Testis (tissue), 3 donors: ENCODE measurements around the gene MAZ. TPM values are rescaled to one million over a fixed set of nuclear protein-coding genes. Genes with fewer than 3 reads are reported as not detected.

Experiments
- DNase-seq: peaks from one replicate; pipeline ENCODE4 v3.0.0-alpha.2; 2019
- H3K27ac ChIP-seq, 2 donors: fragments of 200-600 bp; sonication (generic); one replicate each; pipeline ENCODE4 v1.5.1; 2019
- H3K27me3 ChIP-seq: fragments of 200-600 bp; sonication (generic); one replicate; pipeline ENCODE4 v1.5.1; 2019
- H3K36me3 ChIP-seq: fragments of 200-600 bp; sonication (generic); one replicate; pipeline ENCODE4 v1.5.1; 2017; ENCODE audit warnings: low read depth; ENCODE audit errors: missing control alignments
- H3K4me1 ChIP-seq: fragments of 200-600 bp; sonication (generic); one replicate; pipeline ENCODE4 v1.5.1; 2019
- H3K4me3 ChIP-seq, 2 donors: fragments of 200-600 bp; sonication (generic); one replicate each; pipeline ENCODE4 v1.5.1; 2017 to 2019
- H3K9me3 ChIP-seq: fragments of 200-600 bp; sonication (generic); one replicate; pipeline ENCODE4 v1.5.1; 2017
- POLR2A ChIP-seq: fragments of 450-650 bp; IDR thresholded peaks from one replicate; pipeline ENCODE4 v1.6.1; 2017; ENCODE audit warnings: antibody characterized with exemption, mild to moderate bottlenecking, moderate library complexity
- WGBS, 2 donors: methylation state at CpG; one replicate each; pipeline ENCODE4 v1.1.5; 2018; 5-methylcytosine and 5-hydroxymethylcytosine counted together
- intact Hi-C: fragments of 100-400 bp; cut with DNase I; formaldehyde crosslinking; loops from one replicate; pipeline ENCODE4 v1.15.1; 2023; ENCODE audit warnings: low total_unique reads
- polyA plus RNA-seq: library from polyadenylated mRNA; stranded (reverse); fragments of 350-450 nt; fragmentation: Illumina TruSeq; extraction: RNeasy Lipid Tissue Mini Kit (QIAGEN cat#74804); gene quantifications from one replicate; pipeline ENCODE4 v1.2.3, GENCODE V29; 2014; ENCODE audit warnings: low read depth, low replicate concordance; ENCODE audit not compliant: insufficient read depth
- total RNA-seq, 2 donors: library from RNA; depleted of rRNA; stranded (reverse); fragments of >200 nt; gene quantifications; one replicate each; pipeline ENCODE4 v1.2.3, GENCODE V29; 2016
- TF ChIP-seq, protein P1 (sequence below), 3 experiments: fragments of 450-650 bp in 2 of 3; fragments of 200-600 bp in 1 of 3; sonication (generic) in 1 of 3; IDR thresholded peaks; one replicate each; pipeline ENCODE4 v1.5.1; 2016 to 2019; ENCODE audit warnings: antibody characterized with exemption in 3 of 3, mild to moderate bottlenecking in 2 of 3, moderate library complexity in 1 of 3

The MAZ gene
- total and polyA plus RNA-seq, 3 donors from 2014 or later: 173 to 217 (median 186) TPM

DNA sequence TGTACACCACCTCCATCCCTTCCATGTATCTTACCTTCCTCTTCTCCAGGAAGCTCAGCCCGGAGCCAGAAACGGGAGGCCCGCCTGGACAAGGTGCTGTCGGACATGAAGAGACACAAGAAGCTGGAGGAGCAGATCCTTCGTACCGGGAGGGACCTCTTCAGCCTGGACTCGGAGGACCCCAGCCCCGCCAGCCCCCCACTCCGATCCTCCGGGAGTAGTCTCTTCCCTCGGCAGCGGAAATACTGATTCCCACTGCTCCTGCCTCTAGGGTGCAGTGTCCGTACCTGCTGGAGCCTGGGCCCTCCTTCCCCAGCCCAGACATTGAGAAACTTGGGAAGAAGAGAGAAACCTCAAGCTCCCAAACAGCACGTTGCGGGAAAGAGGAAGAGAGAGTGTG is 13.2 kb downstream of the MAZ start:
- 70 to 79% methylated on average over 9 to 15 of the region's 15 CpGs for WGBS, 2 donors
- Histone ChIP-seq H3K4me1 (peaks cover 56% of the 10 kb centered on the region), H3K4me3 (peak overlapping the region in 1 of 2 donors; percentile 70), H3K27me3 (no peaks in the 10 kb centered on the region), H3K36me3 (no peaks in the 10 kb centered on the region), H3K9me3 (no peaks in the 10 kb centered on the region), H3K27ac (peak overlapping the region in 1 of 2 donors; percentile 91)
- DNase-seq: peak; percentile 58
- TF ChIP-seq, protein P1, sequence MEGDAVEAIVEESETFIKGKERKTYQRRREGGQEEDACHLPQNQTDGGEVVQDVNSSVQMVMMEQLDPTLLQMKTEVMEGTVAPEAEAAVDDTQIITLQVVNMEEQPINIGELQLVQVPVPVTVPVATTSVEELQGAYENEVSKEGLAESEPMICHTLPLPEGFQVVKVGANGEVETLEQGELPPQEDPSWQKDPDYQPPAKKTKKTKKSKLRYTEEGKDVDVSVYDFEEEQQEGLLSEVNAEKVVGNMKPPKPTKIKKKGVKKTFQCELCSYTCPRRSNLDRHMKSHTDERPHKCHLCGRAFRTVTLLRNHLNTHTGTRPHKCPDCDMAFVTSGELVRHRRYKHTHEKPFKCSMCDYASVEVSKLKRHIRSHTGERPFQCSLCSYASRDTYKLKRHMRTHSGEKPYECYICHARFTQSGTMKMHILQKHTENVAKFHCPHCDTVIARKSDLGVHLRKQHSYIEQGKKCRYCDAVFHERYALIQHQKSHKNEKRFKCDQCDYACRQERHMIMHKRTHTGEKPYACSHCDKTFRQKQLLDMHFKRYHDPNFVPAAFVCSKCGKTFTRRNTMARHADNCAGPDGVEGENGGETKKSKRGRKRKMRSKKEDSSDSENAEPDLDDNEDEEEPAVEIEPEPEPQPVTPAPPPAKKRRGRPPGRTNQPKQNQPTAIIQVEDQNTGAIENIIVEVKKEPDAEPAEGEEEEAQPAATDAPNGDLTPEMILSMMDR (IDR thresholded peaks at IDR 0.05): peak in 1 of 3 experiments; percentile 17
- no peak for TF ChIP-seq POLR2A
- intact Hi-C loops: no loop called here

DNA sequence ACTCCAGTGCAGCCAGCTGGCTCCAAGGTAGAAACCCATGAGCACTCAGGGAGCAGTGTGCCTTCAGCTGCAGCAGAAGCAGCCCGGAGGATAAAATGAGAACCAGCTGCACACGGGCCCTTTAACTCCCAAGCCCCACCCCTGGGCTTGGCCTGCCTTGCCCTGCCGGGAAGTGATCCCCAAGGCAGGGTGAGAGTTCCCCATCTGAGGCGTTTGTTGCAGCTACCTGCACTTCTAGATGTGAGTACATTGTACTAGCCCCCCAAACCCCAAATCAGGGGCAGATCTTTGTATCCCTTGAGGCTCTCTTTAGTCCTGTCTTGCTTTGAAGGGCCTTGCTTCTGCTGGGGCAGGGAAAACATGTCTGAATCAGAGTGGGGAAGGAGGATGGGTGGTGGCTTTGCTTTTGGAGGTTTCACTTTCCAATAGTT is 14.0 kb downstream of the MAZ start, which contains the start of gene MVP:
Gene MVP, plus strand, starts transcription at position 192 of the 431 bp plus-strand sequence. CDS start 10,088 bp downstream, outside the sequence.
- 0 to 26% methylated on average over 1 to 4 of the region's 4 CpGs for WGBS, 2 donors
- TF ChIP-seq POLR2A: no peak
- TF ChIP-seq, protein P1 (IDR thresholded peaks at IDR 0.05): no peak
- H3K27ac ChIP-seq: peak within 1 kb of the TSS; percentile 91 to 93
- H3K9me3 ChIP-seq: no peaks in the 10 kb centered on the region
- peak within 1 kb of the TSS; percentile 63 to 70 for H3K4me3 ChIP-seq
- H3K27me3 ChIP-seq: no peaks in the 10 kb centered on the region
- DNase-seq: peak; percentile 85
- H3K36me3 ChIP-seq: no peaks in the 10 kb centered on the region
- peaks cover 57% of the 10 kb centered on the region for H3K4me1 ChIP-seq
- intact Hi-C loops: no loop called here

DNA sequence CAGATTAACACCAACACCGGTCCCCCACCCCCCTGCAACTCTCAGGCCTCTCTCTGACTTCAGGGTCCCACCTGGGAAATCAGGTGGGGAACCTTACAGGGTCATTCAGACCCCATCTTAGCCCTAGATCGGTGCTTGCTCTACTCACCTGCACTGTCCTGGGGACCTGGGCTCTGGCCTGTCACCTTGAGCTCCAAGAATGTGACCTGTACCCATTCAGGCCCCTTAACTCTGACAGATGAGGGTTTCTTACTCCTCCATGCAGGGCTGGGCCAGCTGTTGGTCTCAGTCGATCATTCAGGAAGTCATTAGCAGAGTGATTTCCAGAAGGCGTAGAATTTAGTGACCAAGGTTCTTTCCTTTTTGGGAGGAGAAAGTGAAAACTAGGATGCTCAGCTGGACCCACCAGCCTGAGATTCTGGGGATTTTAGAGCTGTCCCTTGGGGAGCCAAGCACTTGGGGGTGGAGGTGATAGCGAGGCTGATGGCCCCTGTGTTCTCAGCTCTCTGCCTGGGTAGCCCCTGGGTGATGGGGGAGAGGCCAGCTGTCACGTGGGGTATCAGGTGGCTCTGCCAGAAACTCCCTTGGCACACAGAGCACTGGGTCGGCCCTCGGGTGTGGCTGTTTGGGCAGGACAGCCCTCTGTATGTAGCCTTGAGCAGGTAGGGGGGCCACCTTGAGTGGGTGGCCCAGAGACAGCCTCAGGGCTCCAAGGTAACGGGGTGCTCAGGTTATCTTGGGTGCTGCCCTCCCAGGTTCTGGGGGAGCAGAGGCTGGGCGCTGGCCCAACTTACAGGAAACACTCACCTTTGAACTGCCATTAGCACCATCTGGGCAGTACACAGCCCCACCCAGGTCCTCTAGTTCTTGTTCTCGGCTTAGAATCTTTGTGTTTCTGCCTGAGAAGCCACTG is 14.7 kb downstream of the MAZ start:
- peak; percentile 87 for DNase-seq
- H3K27ac ChIP-seq: peak overlapping the region; percentile 91 to 93
- H3K9me3 ChIP-seq: no peaks in the 10 kb centered on the region
- peak overlapping the region; percentile 63 to 70 for H3K4me3 ChIP-seq
- H3K27me3 ChIP-seq: no peaks in the 10 kb centered on the region
- peaks cover 63% of the 10 kb centered on the region for H3K4me1 ChIP-seq
- WGBS, 2 donors: 21 to 38% methylated on average over 7 to 11 of the region's 11 CpGs
- no peaks in the 10 kb centered on the region for H3K36me3 ChIP-seq
- intact Hi-C loops: no loop called here
- no peak for TF ChIP-seq POLR2A
- TF ChIP-seq, protein P1 (IDR thresholded peaks at IDR 0.05): no peak

DNA sequence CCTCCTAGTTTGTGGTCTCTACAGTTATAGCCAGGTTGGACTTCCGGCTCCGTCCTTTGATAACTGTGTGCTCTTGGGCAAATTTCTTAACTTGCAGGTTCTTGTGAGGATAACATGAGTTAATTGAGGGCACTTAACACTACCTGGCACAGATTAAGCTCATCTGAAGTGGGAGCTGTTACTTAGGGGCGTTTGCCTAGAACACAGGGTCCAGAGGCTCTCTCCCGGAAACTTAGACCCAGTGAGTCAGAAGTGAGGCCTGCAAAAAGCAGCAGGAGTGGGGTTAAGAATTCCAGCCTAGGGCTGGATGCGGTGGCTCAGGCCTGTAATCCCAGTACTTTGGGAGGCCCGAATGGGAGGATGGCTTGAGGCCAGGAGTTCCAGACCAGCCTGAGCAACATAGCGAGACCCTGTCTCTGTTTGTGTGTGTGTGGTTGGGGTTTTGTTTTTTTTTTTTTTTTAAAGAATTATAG is 15.3 kb downstream of the MAZ start:
- peak overlapping the region; percentile 63 to 70 for H3K4me3 ChIP-seq
- H3K4me1 ChIP-seq: peaks cover 70% of the 10 kb centered on the region
- TF ChIP-seq POLR2A: no peak
- TF ChIP-seq, protein P1 (IDR thresholded peaks at IDR 0.05): no peak
- no peaks in the 10 kb centered on the region for H3K36me3 ChIP-seq
- intact Hi-C loops: no loop called here
- 27% methylated on average over 7 of the region's 7 CpGs for WGBS, 2 donors
- H3K9me3 ChIP-seq: no peaks in the 10 kb centered on the region
- DNase-seq: no peak
- H3K27me3 ChIP-seq: no peaks in the 10 kb centered on the region
- H3K27ac ChIP-seq: peak overlapping the region; percentile 91 to 93
